CD8-positive, alpha-beta memory T cell (primary cell): ENCODE measurements around the gene SLC1A5. TPM values are rescaled to one million over a fixed set of nuclear protein-coding genes. Genes with fewer than 3 reads are reported as not detected.
"Not testable (repeated sequence)": the region's sequence is repeated elsewhere in the genome, so short reads cannot be mapped to it uniquely, and the experiment has no call there.

Source experiments
- CTCF ChIA-PET: fragments of 350-600 bp; sonication (Branson Sonifier 250); formaldehyde crosslinking; loops from one replicate; lab custom pipeline; 2021; ENCODE audit warnings: antibody characterized with exemption; lab: Charles Lee
- POLR2A ChIA-PET: fragments of 350-600 bp; sonication (Branson Sonifier 250); formaldehyde crosslinking; loops from one replicate; lab custom pipeline; 2021; ENCODE audit warnings: antibody characterized with exemption; lab: Charles Lee
- DNase-seq, 5 donors: peaks; one replicate each; pipeline versions ENCODE4 v3.0.0 to v3.0.0-alpha.2; 2020 to 2022; ENCODE audit warnings: mixed read lengths in 1 of 5
- H3K27ac ChIP-seq: one replicate; pipeline ENCODE4 v1.7.0; 2013; ENCODE audit warnings: low read depth, mild to moderate bottlenecking, low read length, moderate library complexity
- H3K27me3 ChIP-seq: 2 replicates; pipeline ENCODE4 v1.7.0; 2013; ENCODE audit warnings: low read length, mild to moderate bottlenecking; ENCODE audit not compliant: insufficient read depth, poor library complexity, severe bottlenecking
- H3K36me3 ChIP-seq: 2 replicates; pipeline ENCODE4 v1.7.0; 2013; ENCODE audit warnings: mild to moderate bottlenecking, low read length, moderate library complexity; ENCODE audit not compliant: insufficient read depth
- H3K4me1 ChIP-seq: 2 replicates; pipeline ENCODE4 v1.7.0; 2013; ENCODE audit warnings: mild to moderate bottlenecking, low read length, moderate library complexity; ENCODE audit not compliant: insufficient read depth
- H3K4me3 ChIP-seq: 2 replicates; pipeline ENCODE4 v1.7.0; 2013; ENCODE audit warnings: mild to moderate bottlenecking, low read length
- H3K9me3 ChIP-seq: 2 replicates; pipeline ENCODE4 v1.7.0; 2013; ENCODE audit warnings: mild to moderate bottlenecking, low read length
- H3K27ac Mint-ChIP-seq, 8 donors: one replicate each; pipeline ENCODE4 v1.8.0; 2020 to 2021; ENCODE audit warnings: mixed read lengths in 8 of 8, mild to moderate bottlenecking in 6 of 8, inconsistent platforms in 3 of 8, moderate library complexity in 3 of 8
- H3K27me3 Mint-ChIP-seq, 2 donors: one replicate each; pipeline ENCODE4 v1.8.0; 2020 to 2021; ENCODE audit warnings: mixed read lengths in 2 of 2, mild to moderate bottlenecking in 1 of 2, moderate library complexity in 1 of 2
- H3K36me3 Mint-ChIP-seq, 3 donors: one replicate each; pipeline ENCODE4 v1.8.0; 2020 to 2021; ENCODE audit warnings: mixed read lengths in 3 of 3, inconsistent platforms in 1 of 3, mild to moderate bottlenecking in 1 of 3
- H3K4me1 Mint-ChIP-seq, 3 donors: one replicate each; pipeline ENCODE4 v1.8.0; 2020 to 2021; ENCODE audit warnings: mixed read lengths in 3 of 3, inconsistent platforms in 1 of 3, mild to moderate bottlenecking in 1 of 3
- H3K4me3 Mint-ChIP-seq, 7 donors: one replicate each; pipeline ENCODE4 v1.8.0; 2020 to 2021; ENCODE audit warnings: mixed read lengths in 7 of 7, mild to moderate bottlenecking in 6 of 7, moderate library complexity in 4 of 7, inconsistent platforms in 2 of 7
- H3K9me3 Mint-ChIP-seq, 5 donors: one replicate each; pipeline ENCODE4 v1.8.0; 2020 to 2022; ENCODE audit warnings: mixed read lengths in 5 of 5, mild to moderate bottlenecking in 3 of 5, moderate library complexity in 2 of 5, inconsistent platforms in 1 of 5
- polyA plus RNA-seq: library from polyadenylated mRNA; unstranded; fragments of 300-500 nt; fragmentation: Illumina TruSeq; gene quantifications from one replicate; pipeline ENCODE4 v1.2.3, GENCODE V29; 2021
- total RNA-seq, 2 experiments: library from RNA; stranded (reverse); gene quantifications; one replicate each; pipeline ENCODE4 v1.2.3, GENCODE V29; 2021

The SLC1A5 gene
- total and polyA plus RNA-seq, 3 experiments from 2014 or later, result 19.1 to 380 (median 377) TPM

GRCh38 chr19:46812977-46813838 lies 24.8 kb upstream of the SLC1A5 start:
- H3K4me3 ChIP-seq, result no peak overlapping the region
- H3K36me3 ChIP-seq, result no peaks in the 10 kb centered on the region
- Mint-ChIP-seq H3K4me1 (peaks cover 0 to 1% (median 0%) of the 10 kb centered on the region in 3 donors), H3K9me3 (peaks cover 0 to 2% (median 0%) of the 10 kb centered on the region in 5 donors), H3K27me3 (peaks cover 0 to 3% of the 10 kb centered on the region in 2 donors), H3K36me3 (no peaks in the 10 kb centered on the region), H3K4me3 (no peak overlapping the region), H3K27ac (peak overlapping the region in 1 of 8 donors; percentile 22)
- no peaks in the 10 kb centered on the region for H3K4me1 ChIP-seq
- H3K27me3 ChIP-seq, result no peaks in the 10 kb centered on the region
- no peak overlapping the region for H3K27ac ChIP-seq
- no peaks in the 10 kb centered on the region for H3K9me3 ChIP-seq
- CTCF ChIA-PET, result no interaction called here
- POLR2A ChIA-PET, result no interaction called here
- no peak for DNase-seq

GRCh38 chr19:46809534-46810272 lies 21.3 kb upstream of the SLC1A5 start:
- H3K36me3 Mint-ChIP-seq, result no peaks in the 10 kb centered on the region
- no peaks in the 10 kb centered on the region for H3K9me3 Mint-ChIP-seq
- Histone ChIP-seq H3K9me3 (no peaks in the 10 kb centered on the region), H3K27me3 (no peaks in the 10 kb centered on the region), H3K4me1 (no peaks in the 10 kb centered on the region), H3K36me3 (no peaks in the 10 kb centered on the region), H3K4me3 (no peak overlapping the region), H3K27ac (no peak overlapping the region)
- no peak overlapping the region for H3K4me3 Mint-ChIP-seq
- ChIA-PET POLR2A (no interaction called here), CTCF (no interaction called here)
- no peaks in the 10 kb centered on the region for H3K4me1 Mint-ChIP-seq
- H3K27me3 Mint-ChIP-seq, result peaks cover 0 to 3% of the 10 kb centered on the region in 2 donors
- H3K27ac Mint-ChIP-seq, result no peak overlapping the region
- no peak for DNase-seq

GRCh38 chr19:46806656-46807055 lies 18.3 kb upstream of the SLC1A5 start:
- ChIA-PET CTCF (interaction anchor here (0.9 kb wide), 1 partner anchor 14 kb away, joined by 3 read pairs; no protein-coding TSS in a partner anchor), POLR2A (no interaction called here)
- no peaks in the 10 kb centered on the region for H3K9me3 Mint-ChIP-seq
- peaks cover 0 to 3% of the 10 kb centered on the region in 2 donors for H3K27me3 Mint-ChIP-seq
- no peaks in the 10 kb centered on the region for H3K4me1 Mint-ChIP-seq
- H3K9me3 ChIP-seq, result no peaks in the 10 kb centered on the region
- no peak overlapping the region for H3K4me3 Mint-ChIP-seq
- H3K27ac ChIP-seq, result no peak overlapping the region
- H3K4me1 ChIP-seq, result no peaks in the 10 kb centered on the region
- no peak overlapping the region for H3K27ac Mint-ChIP-seq
- H3K36me3 ChIP-seq, result no peaks in the 10 kb centered on the region
- no peak for DNase-seq
- H3K36me3 Mint-ChIP-seq, result no peaks in the 10 kb centered on the region
- no peak overlapping the region for H3K4me3 ChIP-seq
- no peaks in the 10 kb centered on the region for H3K27me3 ChIP-seq

GRCh38 chr19:46804432-46804831 lies 16.0 kb upstream of the SLC1A5 start:
- H3K27ac Mint-ChIP-seq, H3K4me1 Mint-ChIP-seq, H3K4me1 ChIP-seq, H3K27me3 Mint-ChIP-seq, H3K27ac ChIP-seq, H3K36me3 ChIP-seq, H3K27me3 ChIP-seq, H3K9me3 Mint-ChIP-seq, H3K4me3 ChIP-seq, H3K9me3 ChIP-seq, H3K36me3 Mint-ChIP-seq, DNase-seq: not testable (repeated sequence)
- ChIA-PET CTCF (interaction anchor here (0.8 to 0.9 kb wide), 2 partner anchors 36 to 132 kb away, joined by 3 to 4 read pairs; no protein-coding TSS in a partner anchor), POLR2A (interaction anchor here (0.5 to 0.6 kb wide), 2 partner anchors 90 to 224 kb away, joined by 3 read pairs; no protein-coding TSS in a partner anchor)
- peak overlapping the region in 1 of 7 donors; percentile 51 for H3K4me3 Mint-ChIP-seq

GRCh38 chr19:46803555-46803954 lies 15.2 kb upstream of the SLC1A5 start:
- Mint-ChIP-seq H3K4me1 (no peaks in the 10 kb centered on the region), H3K36me3 (no peaks in the 10 kb centered on the region), H3K4me3 (no peak overlapping the region), H3K9me3 (no peaks in the 10 kb centered on the region), H3K27ac (no peak overlapping the region), H3K27me3 (no peaks in the 10 kb centered on the region)
- ChIA-PET CTCF (interaction anchor here (0.8 to 1.1 kb wide), 2 partner anchors 15 to 131 kb away, joined by 4 read pairs; partner anchors contain the start of gene SLC1A5), POLR2A (no interaction called here)
- H3K4me1 ChIP-seq, result no peaks in the 10 kb centered on the region
- DNase-seq, result no peak
- H3K27ac ChIP-seq, result no peak overlapping the region
- H3K27me3 ChIP-seq, result no peaks in the 10 kb centered on the region
- no peaks in the 10 kb centered on the region for H3K36me3 ChIP-seq
- H3K4me3 ChIP-seq, result no peak overlapping the region
- no peaks in the 10 kb centered on the region for H3K9me3 ChIP-seq

- Histone ChIP-seq H3K27ac (no peak overlapping the region), H3K27me3 (no peaks in the 10 kb centered on the region), H3K4me3 (no peak overlapping the region), H3K4me1 (no peaks in the 10 kb centered on the region), H3K36me3 (no peaks in the 10 kb centered on the region), H3K9me3 (no peaks in the 10 kb centered on the region)
- ChIA-PET CTCF (interaction anchor here (1.7 kb wide), 1 partner anchor 36 kb away, joined by 3 read pairs; no protein-coding TSS in a partner anchor), POLR2A (no interaction called here)
- Mint-ChIP-seq H3K4me3 (no peak overlapping the region), H3K27me3 (no peaks in the 10 kb centered on the region), H3K27ac (no peak overlapping the region), H3K4me1 (no peaks in the 10 kb centered on the region), H3K9me3 (no peaks in the 10 kb centered on the region), H3K36me3 (no peaks in the 10 kb centered on the region)
- no peak for DNase-seq
These were observed 13.8 kb upstream of the SLC1A5 start for GRCh38 chr19:46802152-46802551.

GRCh38 chr19:46798713-46799112 lies 10.3 kb upstream of the SLC1A5 start:
- Mint-ChIP-seq H3K36me3 (no peaks in the 10 kb centered on the region), H3K27ac (no peak overlapping the region), H3K27me3 (no peaks in the 10 kb centered on the region), H3K4me3 (no peak overlapping the region), H3K9me3 (no peaks in the 10 kb centered on the region), H3K4me1 (no peaks in the 10 kb centered on the region)
- Histone ChIP-seq H3K27ac (no peak overlapping the region), H3K36me3 (no peaks in the 10 kb centered on the region), H3K27me3 (no peaks in the 10 kb centered on the region), H3K4me1 (no peaks in the 10 kb centered on the region), H3K9me3 (no peaks in the 10 kb centered on the region), H3K4me3 (no peak overlapping the region)
- CTCF ChIA-PET, result interaction anchor here (0.6 kb wide), 1 partner anchor 42 kb away, joined by 3 read pairs; no protein-coding TSS in a partner anchor
- no peak for DNase-seq
- POLR2A ChIA-PET, result no interaction called here

GRCh38 chr19:46797881-46798280 lies 9.5 kb upstream of the SLC1A5 start:
- ChIA-PET CTCF (interaction anchor here (0.8 kb wide), 1 partner anchor 193 kb away, joined by 5 read pairs; no protein-coding TSS in a partner anchor), POLR2A (no interaction called here)
- Mint-ChIP-seq H3K27me3 (no peaks in the 10 kb centered on the region), H3K9me3 (no peaks in the 10 kb centered on the region), H3K4me3 (no peak overlapping the region), H3K4me1 (no peaks in the 10 kb centered on the region), H3K27ac (no peak overlapping the region), H3K36me3 (no peaks in the 10 kb centered on the region)
- no peaks in the 10 kb centered on the region for H3K9me3 ChIP-seq
- H3K4me3 ChIP-seq, result no peak overlapping the region
- no peak for DNase-seq
- no peaks in the 10 kb centered on the region for H3K4me1 ChIP-seq
- no peak overlapping the region for H3K27ac ChIP-seq
- no peaks in the 10 kb centered on the region for H3K36me3 ChIP-seq
- H3K27me3 ChIP-seq, result no peaks in the 10 kb centered on the region
